Ascending aorta (tissue), 2 donors: ENCODE results near the gene MPO. TPM values are rescaled to one million over a fixed set of nuclear protein-coding genes. Genes with fewer than 3 reads are reported as not detected.

Experiments
- DNase-seq, 2 donors: peaks; one replicate each; pipeline ENCODE4 v3.0.0-alpha.2; 2019; ENCODE audit warnings: low spot score in 2 of 2
- H3K27ac ChIP-seq, 2 donors: fragments of 200-600 bp; sonication (generic); one replicate each; pipeline ENCODE4 v1.5.1; 2016 to 2017; ENCODE audit warnings: mild to moderate bottlenecking in 1 of 2
- H3K27me3 ChIP-seq: fragments of 200-600 bp; sonication (generic); one replicate; pipeline ENCODE4 v1.5.1; 2017
- H3K36me3 ChIP-seq, 2 donors: fragments of 200-600 bp; sonication (generic); one replicate each; pipeline ENCODE4 v1.5.1; 2016
- H3K4me1 ChIP-seq, 2 donors: fragments of 200-600 bp; sonication (generic); one replicate each; pipeline ENCODE4 v1.5.1; 2016 to 2017; ENCODE audit warnings: mild to moderate bottlenecking in 1 of 2
- H3K4me3 ChIP-seq, 2 donors: fragments of 200-600 bp; sonication (generic); one replicate each; pipeline ENCODE4 v1.5.1; 2016 to 2017; ENCODE audit warnings: mild to moderate bottlenecking in 1 of 2
- H3K9me3 ChIP-seq, 2 donors: fragments of 200-600 bp; sonication (generic); one replicate each; pipeline ENCODE4 v1.5.1; 2016
- CTCF ChIP-seq, 3 experiments: fragments of 200-600 bp in 2 of 3; fragments of 450-650 bp in 1 of 3; sonication (generic) in 2 of 3; IDR thresholded peaks; one replicate each; pipeline ENCODE4 v1.5.1; 2016 to 2019; ENCODE audit warnings: antibody characterized with exemption in 3 of 3, mild to moderate bottlenecking in 1 of 3, moderate library complexity in 1 of 3
- intact Hi-C: fragments of 100-400 bp; cut with DNase I; formaldehyde crosslinking; loops from one replicate; pipeline ENCODE4 v1.15.1; 2023
- total RNA-seq: library from RNA; depleted of rRNA; stranded (reverse); fragments of >200 nt; gene quantifications from one replicate; pipeline ENCODE4 v1.1.0, GENCODE V29; 2016

Gene MPO
- total RNA-seq, 1 donor from 2014 or later: 1.8 TPM

DNA sequence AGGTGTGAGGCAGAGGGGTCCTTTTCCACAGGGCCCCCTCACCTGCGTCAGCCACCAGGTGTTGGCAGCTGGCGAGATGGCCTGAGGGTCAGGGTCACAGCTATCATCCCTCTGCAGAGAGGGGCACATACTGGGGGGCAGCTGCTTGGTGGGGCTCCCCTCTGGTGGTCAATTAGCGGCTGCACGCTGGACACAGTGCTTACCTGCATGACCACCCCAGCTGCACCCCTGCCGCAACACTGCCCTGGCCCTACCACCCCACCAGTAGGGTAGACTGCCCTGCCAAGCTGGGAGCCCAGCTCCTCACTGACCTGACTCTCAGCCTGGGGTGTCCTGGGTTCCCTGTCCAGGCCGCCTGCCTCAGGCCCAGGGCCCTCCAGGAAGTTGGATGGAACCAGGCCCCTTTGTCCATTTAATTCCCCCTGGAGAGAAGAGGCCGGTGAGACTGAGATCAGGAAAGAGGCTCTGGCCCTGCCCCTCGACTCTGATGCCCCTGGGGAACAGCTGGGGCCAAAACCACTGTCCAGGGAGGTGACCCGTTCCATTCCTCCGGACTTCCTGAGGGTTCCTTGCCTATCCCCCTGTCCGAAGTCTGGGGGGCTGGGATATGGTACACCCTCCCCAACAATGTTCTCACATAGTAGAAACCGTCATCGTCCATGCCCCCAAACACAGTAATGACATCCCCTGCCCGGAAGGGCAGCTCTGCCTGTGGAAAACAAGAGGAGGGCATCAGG lies 24.2 kb upstream of the MPO start:
- TF ChIP-seq CTCF (IDR thresholded peaks at IDR 0.05): no peak
- Histone ChIP-seq H3K27ac (no peak overlapping the region), H3K4me3 (no peak overlapping the region), H3K4me1 (no peaks in the 10 kb centered on the region), H3K9me3 (no peaks in the 10 kb centered on the region), H3K27me3 (no peaks in the 10 kb centered on the region), H3K36me3 (peaks cover 0 to 15% of the 10 kb centered on the region in 2 donors)
- intact Hi-C loops: no loop called here
- DNase-seq: no peak

- no peaks in the 10 kb centered on the region for H3K4me1 ChIP-seq
- H3K36me3 ChIP-seq: peaks cover 0 to 7% of the 10 kb centered on the region in 2 donors
- no peak overlapping the region for H3K4me3 ChIP-seq
- DNase-seq: peak in 1 of 2 donors; percentile 56
- intact Hi-C loops: no loop called here
- no peaks in the 10 kb centered on the region for H3K9me3 ChIP-seq
- TF ChIP-seq CTCF (IDR thresholded peaks at IDR 0.05): peak in 2 of 3 experiments; percentile 32 to 47
- H3K27ac ChIP-seq: no peak overlapping the region
- H3K27me3 ChIP-seq: no peaks in the 10 kb centered on the region
Observed at GRCh38 chr17:58303971-58304749, 23.4 kb upstream of the MPO start.

DNA sequence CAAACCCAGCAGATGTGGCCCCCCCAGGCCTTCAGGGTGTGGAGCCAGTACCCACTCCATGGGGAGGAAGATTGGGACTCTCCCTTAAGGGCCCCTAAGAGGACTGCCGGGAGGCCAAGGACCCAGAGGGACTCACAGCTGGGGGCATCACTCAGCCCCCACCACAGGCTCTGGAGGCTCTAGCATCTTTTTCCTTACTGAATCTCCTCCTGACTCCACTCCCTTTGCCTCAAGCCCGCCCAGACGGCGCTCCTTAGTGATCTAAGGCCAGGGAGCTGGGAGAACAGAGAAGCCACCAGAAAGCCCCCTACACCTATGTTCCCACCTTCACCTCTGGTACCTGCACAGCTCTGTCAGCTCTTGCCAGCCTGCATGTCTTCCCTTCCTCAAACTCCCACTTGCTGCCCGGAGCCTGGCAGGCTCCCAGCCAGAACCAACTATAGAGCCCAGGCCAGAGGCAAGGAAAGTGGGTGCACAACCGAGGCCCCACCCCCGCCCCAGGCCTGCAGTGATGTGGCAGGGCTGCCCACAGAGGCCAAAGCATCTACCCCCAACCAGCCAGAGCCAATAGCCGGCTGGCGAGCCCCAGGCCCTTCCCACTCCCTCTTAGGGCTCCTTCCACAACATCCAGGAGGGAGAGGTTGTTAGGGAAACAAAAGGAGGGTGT lies 22.3 kb upstream of the MPO start:
- H3K27me3 ChIP-seq: no peaks in the 10 kb centered on the region
- H3K27ac ChIP-seq: no peak overlapping the region
- DNase-seq: no peak
- intact Hi-C loops: no loop called here
- no peaks in the 10 kb centered on the region for H3K4me1 ChIP-seq
- no peak overlapping the region for H3K4me3 ChIP-seq
- peaks cover 0 to 7% of the 10 kb centered on the region in 2 donors for H3K36me3 ChIP-seq
- TF ChIP-seq CTCF (IDR thresholded peaks at IDR 0.05): no peak
- no peaks in the 10 kb centered on the region for H3K9me3 ChIP-seq

DNA sequence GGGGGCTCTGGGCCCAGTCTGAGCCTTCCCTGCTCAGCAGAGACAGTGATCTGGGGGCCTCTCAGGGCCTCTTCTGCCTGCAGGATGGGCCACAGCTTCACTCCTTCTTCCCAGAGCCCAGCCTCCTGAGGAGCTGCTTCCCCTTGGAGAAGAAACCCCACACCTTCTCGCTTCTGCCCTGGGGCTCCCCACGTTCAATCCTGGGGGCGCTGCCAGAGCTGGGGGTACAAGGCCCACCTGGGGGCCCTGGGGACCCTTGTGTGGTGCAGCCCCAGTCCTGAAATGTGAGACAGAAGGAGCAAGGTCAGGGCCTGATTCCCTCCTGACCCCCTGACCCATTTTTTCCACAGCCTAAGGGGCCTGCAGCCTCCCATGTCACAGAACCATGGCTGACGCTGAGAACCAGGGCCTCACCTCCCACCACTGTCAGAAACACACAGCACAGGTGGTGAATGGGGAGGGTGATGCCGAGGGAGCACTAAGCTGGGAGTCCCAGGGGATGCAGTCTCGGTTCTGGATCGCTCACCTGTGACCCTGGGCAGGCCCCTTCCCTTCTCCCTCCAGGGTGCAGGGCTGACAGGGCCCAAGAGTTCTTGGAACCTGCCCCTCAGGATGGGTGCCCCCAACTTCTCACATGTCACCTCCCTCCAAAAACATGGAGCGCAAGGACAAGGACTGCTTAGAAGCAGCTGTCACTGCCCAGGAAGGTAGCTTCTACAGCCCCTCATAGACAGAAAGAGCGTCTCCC lies 21.6 kb upstream of the MPO start:
- H3K4me3 ChIP-seq: no peak overlapping the region
- intact Hi-C loops: no loop called here
- DNase-seq: no peak
- H3K4me1 ChIP-seq: no peaks in the 10 kb centered on the region
- peaks cover 0 to 4% of the 10 kb centered on the region in 2 donors for H3K36me3 ChIP-seq
- H3K9me3 ChIP-seq: no peaks in the 10 kb centered on the region
- no peak for TF ChIP-seq CTCF (IDR thresholded peaks at IDR 0.05)
- no peaks in the 10 kb centered on the region for H3K27me3 ChIP-seq
- H3K27ac ChIP-seq: no peak overlapping the region

DNA sequence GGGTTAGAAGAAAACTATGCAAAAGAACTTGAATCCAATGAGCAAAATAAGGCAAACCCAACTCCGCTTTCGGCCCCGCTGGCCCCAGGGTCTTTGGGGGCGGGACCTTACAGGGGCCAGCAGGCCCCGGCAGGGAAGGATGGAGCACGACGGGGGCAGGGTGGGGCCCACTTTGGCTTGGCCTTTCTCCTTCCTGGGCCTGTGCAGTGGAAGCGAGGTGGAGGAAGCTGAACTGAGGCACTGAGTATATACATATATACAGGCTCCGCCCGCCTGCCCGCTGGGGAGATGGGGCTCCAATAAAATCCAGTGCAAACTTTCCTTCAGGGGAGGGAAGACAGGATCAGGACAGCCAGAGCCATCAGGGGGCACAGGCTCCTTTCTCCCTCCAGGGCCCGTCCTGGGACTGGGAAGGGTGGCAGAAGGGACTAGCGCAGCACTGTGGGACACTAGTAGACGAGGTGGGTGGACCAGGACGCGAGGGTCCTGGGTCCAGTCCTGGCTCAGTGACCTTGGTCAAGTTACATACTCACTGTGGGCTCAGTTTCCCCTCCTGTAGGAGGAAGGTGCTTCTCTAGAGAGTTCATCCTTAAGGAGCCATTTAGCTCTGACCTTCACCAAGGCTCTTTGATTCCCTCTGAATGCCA lies 20.9 kb upstream of the MPO start:
- Histone ChIP-seq H3K9me3 (no peaks in the 10 kb centered on the region), H3K4me3 (no peak overlapping the region), H3K27ac (no peak overlapping the region), H3K4me1 (no peaks in the 10 kb centered on the region), H3K36me3 (peaks cover 0 to 4% of the 10 kb centered on the region in 2 donors), H3K27me3 (no peaks in the 10 kb centered on the region)
- no peak for TF ChIP-seq CTCF (IDR thresholded peaks at IDR 0.05)
- no peak for DNase-seq
- intact Hi-C loops: no loop called here
